WTC11 (cell line): ENCODE measurements around the gene PMP22. TPM values are rescaled to one million over a fixed set of nuclear protein-coding genes. Genes with fewer than 3 reads are reported as not detected.

ENCODE experiments used
- ATAC-seq: fragments of 200-7000 bp; cut with Tn5 transposase; 2 replicates; pipeline ENCODE4 v1.10.0; 2021; ENCODE audit warnings: mild to moderate bottlenecking, moderate library complexity
- CTCF ChIA-PET: fragments of 300-600 bp; sonication (Branson Sonifier 250); formaldehyde crosslinking; loops from one replicate; lab custom pipeline; 2021; ENCODE audit warnings: antibody characterized with exemption; lab: Charles Lee
- POLR2A ChIA-PET: fragments of 350-600 bp; sonication (Branson Sonifier 250); formaldehyde crosslinking; loops from one replicate; lab custom pipeline; 2021; ENCODE audit warnings: antibody characterized with exemption; lab: Charles Lee
- DNase-seq: peaks from one replicate; pipeline ENCODE4 v3.0.0; 2021; ENCODE audit warnings: low spot score
- H3K27ac Mint-ChIP-seq: 2 replicates; pipeline ENCODE4 v1.8.0; 2021; ENCODE audit warnings: mixed read lengths
- H3K27me3 Mint-ChIP-seq: 2 replicates; pipeline ENCODE4 v1.8.0; 2021; ENCODE audit warnings: low read depth, mild to moderate bottlenecking, moderate library complexity, mixed read lengths
- H3K36me3 Mint-ChIP-seq: 2 replicates; pipeline ENCODE4 v1.8.0; 2021; ENCODE audit warnings: mixed read lengths
- H3K4me1 Mint-ChIP-seq: 2 replicates; pipeline ENCODE4 v1.8.0; 2022; ENCODE audit warnings: mixed read lengths
- H3K4me3 Mint-ChIP-seq: 2 replicates; pipeline ENCODE4 v1.8.0; 2021; ENCODE audit warnings: mild to moderate bottlenecking, moderate library complexity, mixed read lengths
- H3K9me3 Mint-ChIP-seq: 2 replicates; pipeline ENCODE4 v1.8.0; 2021; ENCODE audit warnings: mixed read lengths
- AFF4 ChIP-seq: sonication (generic); formaldehyde crosslinking; IDR thresholded peaks from 2 replicates; pipeline ENCODE4 v1.8.1; 2023; ENCODE audit warnings: mild to moderate bottlenecking, missing genetic modification reagents, borderline replicate concordance
- ARID4B ChIP-seq: sonication (generic); formaldehyde crosslinking; IDR thresholded peaks from 2 replicates; pipeline ENCODE4 v1.8.0; 2023; ENCODE audit warnings: missing genetic modification reagents, mild to moderate bottlenecking, borderline replicate concordance
- ATF1 ChIP-seq: sonication (generic); formaldehyde crosslinking; IDR thresholded peaks from 2 replicates; pipeline ENCODE4 v1.8.1; 2023; ENCODE audit warnings: mild to moderate bottlenecking, moderate library complexity, missing genetic modification reagents
- ELF4 ChIP-seq: sonication (generic); formaldehyde crosslinking; IDR thresholded peaks from 2 replicates; pipeline ENCODE4 v1.8.1; 2022; ENCODE audit warnings: low read depth, mild to moderate bottlenecking, moderate library complexity, missing genetic modification reagents
- ESRRA ChIP-seq: sonication (generic); formaldehyde crosslinking; IDR thresholded peaks from 2 replicates; pipeline ENCODE4 v1.8.1; 2022; ENCODE audit warnings: mild to moderate bottlenecking, missing genetic modification reagents, borderline replicate concordance
- GTF2I ChIP-seq: fragments of 250-450 bp; sonication (Bioruptor Pico); conservative IDR thresholded peaks from 2 replicates; pipeline ENCODE4 v1.4.0; 2021; ENCODE audit warnings: mild to moderate bottlenecking
- IRF2 ChIP-seq: sonication (generic); formaldehyde crosslinking; IDR thresholded peaks from 2 replicates; pipeline ENCODE4 v1.8.0; 2022; ENCODE audit warnings: low read depth, missing genetic modification reagents, borderline replicate concordance
- MAX ChIP-seq: sonication (generic); formaldehyde crosslinking; IDR thresholded peaks from 2 replicates; pipeline ENCODE4 v1.8.0; 2022; ENCODE audit warnings: mild to moderate bottlenecking, missing genetic modification reagents
- OVOL2 ChIP-seq: fragments of 250-450 bp; sonication (Bioruptor Pico); IDR thresholded peaks from 2 replicates; pipeline ENCODE4 v1.9.0; 2021; ENCODE audit warnings: mild to moderate bottlenecking, borderline replicate concordance
- PRRX2 ChIP-seq: fragments of 250-450 bp; sonication (Bioruptor Pico); IDR thresholded peaks from 2 replicates; pipeline ENCODE4 v1.8.0; 2021; ENCODE audit warnings: mild to moderate bottlenecking
- RORB ChIP-seq: fragments of 250-450 bp; sonication (Bioruptor Pico); IDR thresholded peaks from 2 replicates; pipeline ENCODE4 v1.9.0; 2021; ENCODE audit warnings: mild to moderate bottlenecking
- TEAD4 ChIP-seq: sonication (generic); formaldehyde crosslinking; IDR thresholded peaks from 2 replicates; pipeline ENCODE4 v1.8.0; 2022; ENCODE audit warnings: mild to moderate bottlenecking, missing genetic modification reagents
- USF1 ChIP-seq: sonication (generic); formaldehyde crosslinking; IDR thresholded peaks from 2 replicates; pipeline ENCODE4 v1.8.0; 2022; ENCODE audit warnings: mild to moderate bottlenecking, missing genetic modification reagents
- ZNF671 ChIP-seq: fragments of 250-450 bp; sonication (Bioruptor Pico); IDR thresholded peaks from 2 replicates; pipeline ENCODE4 v1.8.0; 2021; ENCODE audit warnings: mild to moderate bottlenecking
- total RNA-seq: library from RNA; stranded (reverse); gene quantifications from 3 replicates; pipeline ENCODE4 v1.2.3, GENCODE V29; 2021

Gene PMP22
- total RNA-seq, 1 experiment from 2014 or later = 3.0 TPM

GRCh38 chr17:15263680-15264079 lies 1.4 kb downstream of the PMP22 start (continued):
- TF ChIP-seq ELF4 (no peak), IRF2 (CRISPR knock-in tag) (no peak), AFF4 (CRISPR knock-in tag) (no peak), ESRRA (CRISPR knock-in tag) (no peak), GTF2I (CRISPR knock-in tag) (no peak), ARID4B (CRISPR knock-in tag) (no peak), ATF1 (no peak), TEAD4 (CRISPR knock-in tag) (no peak), PRRX2 (no peak), ZNF671 (CRISPR knock-in tag) (no peak), OVOL2 (CRISPR knock-in tag) (no peak)

- no peak for TF ChIP-seq RORB
- TF ChIP-seq USF1 (CRISPR knock-in tag) = no peak
- TF ChIP-seq ELF4 = no peak
- TF ChIP-seq MAX (CRISPR knock-in tag) = peak; percentile 38; the same call in 1 of the 2 replicates
- TF ChIP-seq, all 79 proteins: peak for 1
- H3K4me3 Mint-ChIP-seq = peak overlapping the region; percentile 86
- ChIA-PET POLR2A (interaction anchor here (0.5 to 0.6 kb wide), 2 partner anchors 56 to 170 kb away, joined by 3 read pairs; no protein-coding TSS in a partner anchor), CTCF (interaction anchor here (0.6 to 8.2 kb wide), 15 partner anchors 15 to 450 kb away, joined by 3 to 148 read pairs (median 4); partner anchors contain the start of gene TEKT3)
- DNase-seq (peak; percentile 57), ATAC-seq (peak; percentile 14)
- H3K27ac Mint-ChIP-seq = no peak overlapping the region
- H3K36me3 Mint-ChIP-seq = no peaks in the 10 kb centered on the region
- H3K4me1 Mint-ChIP-seq = peaks cover 20% of the 10 kb centered on the region
- H3K9me3 Mint-ChIP-seq = no peaks in the 10 kb centered on the region
- peaks cover 88% of the 10 kb centered on the region for H3K27me3 Mint-ChIP-seq
These were observed 1.9 kb downstream of the PMP22 start for GRCh38 chr17:15263206-15263579.
